Activated CD4-positive, alpha-beta T cell treated with anti-CD3 and anti-CD28 coated beads, Interleukin-2, amount 10 ng/mL, durations not matched to agents 7 days and 5 days (primary cell): ENCODE measurements around the gene TNPO2. TPM values are rescaled to one million over a fixed set of nuclear protein-coding genes. Genes with fewer than 3 reads are reported as not detected.
"Not testable (repeated sequence)": the region's sequence is repeated elsewhere in the genome, so short reads cannot be mapped to it uniquely, and the experiment has no call there.

Experiments
- CTCF ChIA-PET: fragments of 350-600 bp; sonication (Branson Sonifier 250); formaldehyde crosslinking; loops from one replicate; lab custom pipeline; 2021; ENCODE audit warnings: antibody characterized with exemption; lab: Charles Lee
- POLR2A ChIA-PET: fragments of 350-600 bp; sonication (Branson Sonifier 250); formaldehyde crosslinking; loops from one replicate; lab custom pipeline; 2021; ENCODE audit warnings: antibody characterized with exemption; lab: Charles Lee
- DNase-seq: peaks from one replicate; pipeline ENCODE4 v3.0.0-alpha.2; 2020
- H3K27ac Mint-ChIP-seq: one replicate; pipeline ENCODE4 v1.8.0; 2021; ENCODE audit warnings: mild to moderate bottlenecking, moderate library complexity, mixed read lengths
- H3K27me3 Mint-ChIP-seq: one replicate; pipeline ENCODE4 v1.8.0; 2021; ENCODE audit warnings: mixed read lengths
- H3K36me3 Mint-ChIP-seq: one replicate; pipeline ENCODE4 v1.8.0; 2021; ENCODE audit warnings: low read depth, mixed read lengths
- H3K4me1 Mint-ChIP-seq: one replicate; pipeline ENCODE4 v1.8.0; 2021; ENCODE audit warnings: mixed read lengths
- H3K4me3 Mint-ChIP-seq: one replicate; pipeline ENCODE4 v1.8.0; 2021; ENCODE audit warnings: mild to moderate bottlenecking, moderate library complexity, mixed read lengths
- H3K9me3 Mint-ChIP-seq: one replicate; pipeline ENCODE4 v1.8.0; 2021; ENCODE audit warnings: mixed read lengths
- total RNA-seq, 2 experiments: library from RNA; stranded (reverse); gene quantifications; one replicate each; pipeline ENCODE4 v1.2.3, GENCODE V29; 2021

Gene TNPO2
- total RNA-seq, 2 experiments from 2014 or later: 80.5 to 90.7 TPM

- Mint-ChIP-seq H3K4me3 (peak overlapping the region; percentile 89), H3K27me3 (no peaks in the 10 kb centered on the region), H3K27ac (peak overlapping the region; percentile 97), H3K9me3 (no peaks in the 10 kb centered on the region), H3K36me3 (peaks cover 34% of the 10 kb centered on the region), H3K4me1 (peaks cover 46% of the 10 kb centered on the region)
- ChIA-PET CTCF (interaction anchor here (0.6 to 2.6 kb wide), 17 partner anchors 10 to 232 kb away, joined by 3 to 22 read pairs (median 5); partner anchors contain the start of gene TNPO2), POLR2A (interaction anchor here (0.6 to 1.7 kb wide), 3 partner anchors 10 to 60 kb away, joined by 3 to 8 read pairs (median 7); partner anchors contain the start of gene TNPO2)
- DNase-seq: peak; percentile 72
These were observed 9.9 kb upstream of the TNPO2 start for GRCh38 chr19:12733369-12734214.

GRCh38 chr19:12731337-12731736 is 7.6 kb upstream of the TNPO2 start:
- Mint-ChIP-seq H3K9me3 (no peaks in the 10 kb centered on the region), H3K4me3 (no peak overlapping the region), H3K27me3 (no peaks in the 10 kb centered on the region), H3K27ac (no peak overlapping the region), H3K36me3 (peaks cover 41% of the 10 kb centered on the region), H3K4me1 (peaks cover 32% of the 10 kb centered on the region)
- CTCF ChIA-PET: interaction anchor here (0.7 to 2.0 kb wide), 5 partner anchors 10 to 149 kb away, joined by 3 to 6 read pairs (median 4); partner anchors contain the start of gene DNASE2
- no peak for DNase-seq
- POLR2A ChIA-PET: interaction anchor here (0.8 kb wide), 1 partner anchor 8 kb away, joined by 3 read pairs; the partner anchor contains the start of gene TNPO2

GRCh38 chr19:12730064-12730463 is 6.3 kb upstream of the TNPO2 start:
- DNase-seq: no peak
- Mint-ChIP-seq H3K36me3 (peaks cover 41% of the 10 kb centered on the region), H3K27ac (no peak overlapping the region), H3K4me3 (no peak overlapping the region), H3K27me3 (no peaks in the 10 kb centered on the region), H3K4me1 (peaks cover 27% of the 10 kb centered on the region), H3K9me3 (no peaks in the 10 kb centered on the region)
- POLR2A ChIA-PET: no interaction called here
- CTCF ChIA-PET: interaction anchor here (0.6 to 2.0 kb wide), 3 partner anchors 53 to 117 kb away, joined by 4 to 6 read pairs (median 4); no protein-coding TSS in a partner anchor

GRCh38 chr19:12727745-12728433 is 4.2 kb upstream of the TNPO2 start:
- Mint-ChIP-seq H3K4me1 (peaks cover 33% of the 10 kb centered on the region), H3K9me3 (no peaks in the 10 kb centered on the region), H3K27me3 (no peaks in the 10 kb centered on the region), H3K27ac (no peak overlapping the region), H3K4me3 (no peak overlapping the region), H3K36me3 (peaks cover 36% of the 10 kb centered on the region)
- CTCF ChIA-PET: interaction anchor here (1.2 to 1.5 kb wide), 2 partner anchors 30 to 50 kb away, joined by 4 to 8 read pairs; no protein-coding TSS in a partner anchor
- POLR2A ChIA-PET: no interaction called here
- no peak for DNase-seq

GRCh38 chr19:12726988-12727316 is 3.2 kb upstream of the TNPO2 start:
- ChIA-PET POLR2A (no interaction called here), CTCF (interaction anchor here (0.6 to 1.5 kb wide), 5 partner anchors 10 to 51 kb away, joined by 3 to 8 read pairs (median 4); partner anchors contain the start of gene GET3)
- no peak for DNase-seq
- Mint-ChIP-seq H3K36me3 (peaks cover 30% of the 10 kb centered on the region), H3K27ac (no peak overlapping the region), H3K4me3 (no peak overlapping the region), H3K4me1 (peaks cover 30% of the 10 kb centered on the region), H3K9me3 (no peaks in the 10 kb centered on the region), H3K27me3 (no peaks in the 10 kb centered on the region)

GRCh38 chr19:12725612-12726011 is 1.9 kb upstream of the TNPO2 start:
- H3K27ac Mint-ChIP-seq, DNase-seq, H3K4me3 Mint-ChIP-seq, POLR2A ChIA-PET, H3K27me3 Mint-ChIP-seq, H3K9me3 Mint-ChIP-seq: not testable (repeated sequence)
- CTCF ChIA-PET: interaction anchor here (2.0 kb wide), 1 partner anchor 71 kb away, joined by 5 read pairs; no protein-coding TSS in a partner anchor
- Mint-ChIP-seq H3K4me1 (peaks cover 34% of the 10 kb centered on the region), H3K36me3 (peaks cover 36% of the 10 kb centered on the region)

GRCh38 chr19:12723381-12723640 is 421 bp downstream of the TNPO2 start:
- H3K9me3 Mint-ChIP-seq: no peaks in the 10 kb centered on the region
- POLR2A ChIA-PET: interaction anchor here (0.7 to 1.6 kb wide), 3 partner anchors 8 to 11 kb away, joined by 3 to 8 read pairs (median 3); partner anchors contain the start of gene TRIR
- H3K27me3 Mint-ChIP-seq: no peaks in the 10 kb centered on the region
- H3K27ac Mint-ChIP-seq: peak overlapping the region; percentile 93
- CTCF ChIA-PET: interaction anchor here (0.9 to 2.6 kb wide), 7 partner anchors 10 to 74 kb away, joined by 3 to 22 read pairs (median 6); partner anchors contain the start of gene TRIR
- H3K36me3 Mint-ChIP-seq: peaks cover 28% of the 10 kb centered on the region
- peak overlapping the region; percentile 86 for H3K4me3 Mint-ChIP-seq
- peaks cover 37% of the 10 kb centered on the region for H3K4me1 Mint-ChIP-seq
- no peak for DNase-seq

- H3K4me1 Mint-ChIP-seq: peaks cover 37% of the 10 kb centered on the region
- DNase-seq: peak; percentile 98
- peaks cover 27% of the 10 kb centered on the region for H3K36me3 Mint-ChIP-seq
- peak overlapping the region; percentile 86 for H3K4me3 Mint-ChIP-seq
- peak overlapping the region; percentile 93 for H3K27ac Mint-ChIP-seq
- no peaks in the 10 kb centered on the region for H3K27me3 Mint-ChIP-seq
- ChIA-PET POLR2A (interaction anchor here (1.1 to 1.6 kb wide), 3 partner anchors 9 to 69 kb away, joined by 3 to 8 read pairs (median 4); partner anchors contain the start of genes JUNB and TRIR), CTCF (interaction anchor here (0.6 to 2.6 kb wide), 10 partner anchors 9 to 74 kb away, joined by 3 to 22 read pairs (median 4); partner anchors contain the start of gene TRIR)
- no peaks in the 10 kb centered on the region for H3K9me3 Mint-ChIP-seq
These were observed 959 bp downstream of the TNPO2 start for GRCh38 chr19:12722566-12723380.

- H3K27ac Mint-ChIP-seq: peak overlapping the region; percentile 95
- peak overlapping the region; percentile 95 for H3K4me3 Mint-ChIP-seq
- DNase-seq: peak; percentile 55
- H3K27me3 Mint-ChIP-seq: no peaks in the 10 kb centered on the region
- no peaks in the 10 kb centered on the region for H3K9me3 Mint-ChIP-seq
- ChIA-PET CTCF (interaction anchor here (0.5 to 2.1 kb wide), 8 partner anchors 8 to 169 kb away, joined by 3 to 6 read pairs (median 3); partner anchors contain the start of gene GCDH), POLR2A (interaction anchor here (1.1 to 1.6 kb wide), 2 partner anchors 12 to 70 kb away, joined by 4 to 8 read pairs; partner anchors contain the start of genes JUNB and TRIR)
- peaks cover 38% of the 10 kb centered on the region for H3K4me1 Mint-ChIP-seq
- H3K36me3 Mint-ChIP-seq: peaks cover 26% of the 10 kb centered on the region
These were observed 1.8 kb downstream of the TNPO2 start for GRCh38 chr19:12721656-12722565.

- H3K4me3 Mint-ChIP-seq: peak overlapping the region; percentile 95
These were observed 2.7 kb downstream of the TNPO2 start for GRCh38 chr19:12720851-12721655.

More at GRCh38 chr19:12720851-12721655, 2.7 kb downstream of the TNPO2 start:
- CTCF ChIA-PET: interaction anchor here (0.5 to 2.1 kb wide), 3 partner anchors 10 to 170 kb away, joined by 3 to 6 read pairs (median 3); partner anchors contain the start of gene GCDH
- Mint-ChIP-seq H3K36me3 (peaks cover 28% of the 10 kb centered on the region), H3K27ac (peak overlapping the region; percentile 95), H3K4me1 (peaks cover 39% of the 10 kb centered on the region), H3K27me3 (no peaks in the 10 kb centered on the region), H3K9me3 (no peaks in the 10 kb centered on the region)
- DNase-seq: peak; percentile 45
- POLR2A ChIA-PET: no interaction called here
